ENCODE data around the gene XPO6.

Gene XPO6

GRCh38 chr16:28067604-28068379 lies 144.0 kb downstream of the XPO6 start:
- CTCF ChIA-PET: no interaction called here
- no peak for DNase-seq (ENCODE audit: extremely low spot score)
- POLR2A ChIA-PET: no interaction called here
- TF ChIP-seq ZNF384 (IDR thresholded peaks at IDR 0.05): no peak
- no peak for TF ChIP-seq L3MBTL2 (conservative IDR thresholded peaks at IDR 0.05)
- TF ChIP-seq FOXA1 (IDR thresholded peaks at IDR 0.05): no peak
- no peak for TF ChIP-seq PKNOX1 (IDR thresholded peaks at IDR 0.05)
- TF ChIP-seq FOXK2 (IDR thresholded peaks at IDR 0.05): no peak
- TF ChIP-seq SUZ12 (IDR thresholded peaks at IDR 0.05): no peak

GRCh38 chr16:28064706-28065249 lies 147.0 kb downstream of the XPO6 start:
- ChIA-PET CTCF (no interaction called here), POLR2A (no interaction called here)
- TF ChIP-seq ELF4 (IDR thresholded peaks at IDR 0.05): no peak
- no peak for TF ChIP-seq TARDBP (IDR thresholded peaks at IDR 0.05)
- TF ChIP-seq L3MBTL2 (conservative IDR thresholded peaks at IDR 0.05): no peak
- no peak for TF ChIP-seq SP1 (IDR thresholded peaks at IDR 0.05)
- no peak for TF ChIP-seq ARNT (IDR thresholded peaks at IDR 0.05)
- TF ChIP-seq HDGF (IDR thresholded peaks at IDR 0.05; ENCODE audit: borderline replicate concordance): no peak
- no peak for TF ChIP-seq CTBP1 (IDR thresholded peaks at IDR 0.05; ENCODE audit: borderline replicate concordance)
- no peak for TF ChIP-seq NFRKB (IDR thresholded peaks at IDR 0.05)
- no peak for TF ChIP-seq LEF1 (IDR thresholded peaks at IDR 0.05; ENCODE audit: borderline replicate concordance)
- TF ChIP-seq BHLHE40 (IDR thresholded peaks at IDR 0.05; ENCODE audit: borderline replicate concordance): no peak
- TF ChIP-seq PKNOX1 (IDR thresholded peaks at IDR 0.05): no peak
- TF ChIP-seq FOXK2 (IDR thresholded peaks at IDR 0.05): no peak
- TF ChIP-seq ZNF384 (IDR thresholded peaks at IDR 0.05): no peak
- TF ChIP-seq FOXA1 (IDR thresholded peaks at IDR 0.05): no peak
- no peak for TF ChIP-seq SUZ12 (IDR thresholded peaks at IDR 0.05)
- TF ChIP-seq FOXM1 (IDR thresholded peaks at IDR 0.05; ENCODE audit: borderline replicate concordance): no peak
- no peak for DNase-seq (ENCODE audit: extremely low spot score)

- ChIA-PET CTCF (no interaction called here), POLR2A (no interaction called here)
- TF ChIP-seq FOXK2 (IDR thresholded peaks at IDR 0.05) (no peak), SP1 (IDR thresholded peaks at IDR 0.05) (no peak), FOXA1 (IDR thresholded peaks at IDR 0.05) (no peak), L3MBTL2 (conservative IDR thresholded peaks at IDR 0.05) (no peak), ELF4 (IDR thresholded peaks at IDR 0.05) (no peak), BHLHE40 (IDR thresholded peaks at IDR 0.05; ENCODE audit: borderline replicate concordance) (no peak), FOXM1 (IDR thresholded peaks at IDR 0.05; ENCODE audit: borderline replicate concordance) (no peak), ARNT (IDR thresholded peaks at IDR 0.05) (no peak)
- no peak for DNase-seq (ENCODE audit: extremely low spot score)
Measured at GRCh38 chr16:28064150-28064549, 147.6 kb downstream of the XPO6 start.

- CTCF ChIA-PET: no interaction called here
- peak; percentile 54 for DNase-seq (ENCODE audit: extremely low spot score)
- no peak for TF ChIP-seq ZNF384 (IDR thresholded peaks at IDR 0.05)
- POLR2A ChIA-PET: no interaction called here
Measured at GRCh38 chr16:28063591-28064061, 148.1 kb downstream of the XPO6 start, which contains the start of gene GSG1L. Gene GSG1L, minus strand, starts transcription at chr16:28063714. Its CDS starts 290 bp downstream, at chr16:28063424.

GRCh38 chr16:28062847-28063521 lies 148.8 kb downstream of the XPO6 start:
- TF ChIP-seq TARDBP (IDR thresholded peaks at IDR 0.05) (no peak), PKNOX1 (IDR thresholded peaks at IDR 0.05) (no peak), SUZ12 (IDR thresholded peaks at IDR 0.05) (no peak), FOXA1 (IDR thresholded peaks at IDR 0.05) (no peak), BHLHE40 (IDR thresholded peaks at IDR 0.05; ENCODE audit: borderline replicate concordance) (no peak), ZNF384 (IDR thresholded peaks at IDR 0.05) (no peak), FOXM1 (IDR thresholded peaks at IDR 0.05; ENCODE audit: borderline replicate concordance) (no peak), ELF4 (IDR thresholded peaks at IDR 0.05) (no peak), L3MBTL2 (conservative IDR thresholded peaks at IDR 0.05) (no peak), SP1 (IDR thresholded peaks at IDR 0.05) (no peak), CTBP1 (IDR thresholded peaks at IDR 0.05; ENCODE audit: borderline replicate concordance) (no peak)
- ChIA-PET CTCF (no interaction called here), POLR2A (no interaction called here)
- DNase-seq (ENCODE audit: extremely low spot score): peak; percentile 32

- no peak for TF ChIP-seq FOXK2 (IDR thresholded peaks at IDR 0.05)
- no peak for TF ChIP-seq FOXA1 (IDR thresholded peaks at IDR 0.05)
- TF ChIP-seq L3MBTL2 (conservative IDR thresholded peaks at IDR 0.05): no peak
- TF ChIP-seq ZNF384 (IDR thresholded peaks at IDR 0.05): no peak
- TF ChIP-seq SUZ12 (IDR thresholded peaks at IDR 0.05): no peak
- TF ChIP-seq CTBP1 (IDR thresholded peaks at IDR 0.05; ENCODE audit: borderline replicate concordance): no peak
- CTCF ChIA-PET: interaction anchor here (1.2 kb wide), 1 partner anchor 90 kb away, joined by 3 read pairs; no protein-coding TSS in a partner anchor
- no peak for DNase-seq (ENCODE audit: extremely low spot score)
- POLR2A ChIA-PET: no interaction called here
Measured at GRCh38 chr16:28062261-28062846, 149.4 kb downstream of the XPO6 start.

Measured in HEK293T (cell line).